Epithelial cell of esophagus (primary cell): Measurements from ENCODE around the gene RNF113B.

ENCODE experiments used
- DNase-seq: peaks from one replicate; pipeline ENCODE4 v3.0.0; 2010; ENCODE audit warnings: low read depth
- H3K4me3 ChIP-seq: 2 replicates; pipeline ENCODE4 v1.5.1; 2011; ENCODE audit warnings: mild to moderate bottlenecking, low read length, control low read depth
- TF ChIP-seq, protein P1 (sequence below): IDR thresholded peaks from 2 replicates; pipeline ENCODE4 v1.5.1; 2011; ENCODE audit warnings: low read depth, mild to moderate bottlenecking, low read length, control low read depth, inconsistent platforms; ENCODE audit not compliant: insufficient read depth; ENCODE audit errors: missing control alignments

Gene RNF113B

DNA sequence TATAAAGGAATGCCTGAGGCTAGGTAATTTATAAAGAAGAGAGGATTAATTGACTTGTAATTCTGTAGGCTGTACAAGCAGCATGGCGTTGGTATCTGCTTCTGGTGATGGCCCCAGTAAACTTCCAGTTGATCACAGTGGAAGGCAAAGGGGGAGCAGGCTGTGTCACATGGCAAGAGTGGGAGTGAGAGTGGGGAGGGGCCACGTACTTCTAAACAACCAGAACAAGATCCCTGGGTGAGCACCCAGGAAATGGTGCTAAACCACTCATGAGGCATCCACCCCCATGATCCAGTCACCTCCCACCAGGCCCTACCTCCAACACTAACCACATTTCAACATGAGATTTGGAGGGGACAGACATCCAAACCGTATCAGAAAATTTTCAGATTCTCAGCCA is 3.0 kb upstream of the RNF113B start:
- peak; percentile 16 for DNase-seq
- TF ChIP-seq, protein P1, sequence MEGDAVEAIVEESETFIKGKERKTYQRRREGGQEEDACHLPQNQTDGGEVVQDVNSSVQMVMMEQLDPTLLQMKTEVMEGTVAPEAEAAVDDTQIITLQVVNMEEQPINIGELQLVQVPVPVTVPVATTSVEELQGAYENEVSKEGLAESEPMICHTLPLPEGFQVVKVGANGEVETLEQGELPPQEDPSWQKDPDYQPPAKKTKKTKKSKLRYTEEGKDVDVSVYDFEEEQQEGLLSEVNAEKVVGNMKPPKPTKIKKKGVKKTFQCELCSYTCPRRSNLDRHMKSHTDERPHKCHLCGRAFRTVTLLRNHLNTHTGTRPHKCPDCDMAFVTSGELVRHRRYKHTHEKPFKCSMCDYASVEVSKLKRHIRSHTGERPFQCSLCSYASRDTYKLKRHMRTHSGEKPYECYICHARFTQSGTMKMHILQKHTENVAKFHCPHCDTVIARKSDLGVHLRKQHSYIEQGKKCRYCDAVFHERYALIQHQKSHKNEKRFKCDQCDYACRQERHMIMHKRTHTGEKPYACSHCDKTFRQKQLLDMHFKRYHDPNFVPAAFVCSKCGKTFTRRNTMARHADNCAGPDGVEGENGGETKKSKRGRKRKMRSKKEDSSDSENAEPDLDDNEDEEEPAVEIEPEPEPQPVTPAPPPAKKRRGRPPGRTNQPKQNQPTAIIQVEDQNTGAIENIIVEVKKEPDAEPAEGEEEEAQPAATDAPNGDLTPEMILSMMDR = no peak
- no peak overlapping the region for H3K4me3 ChIP-seq

DNA sequence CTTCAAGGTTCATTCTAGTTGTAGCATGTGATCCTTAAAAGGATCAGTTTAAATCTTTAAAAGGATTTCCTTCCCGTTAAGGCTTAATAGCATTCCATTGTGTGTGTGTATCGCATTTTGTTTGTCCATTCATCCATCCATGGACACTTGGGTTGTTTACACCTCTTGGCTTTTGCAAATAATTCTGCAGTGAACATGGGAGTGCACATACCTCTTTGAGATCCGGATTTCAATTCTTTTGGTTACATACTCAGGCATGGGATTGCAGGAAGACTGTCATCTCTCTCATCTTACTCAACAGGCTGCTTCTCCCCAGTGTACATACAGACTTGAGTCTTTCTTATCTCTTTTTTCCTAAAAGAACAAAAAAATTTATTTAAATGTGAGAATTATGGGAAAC is 1.2 kb downstream of the RNF113B start:
- no peak overlapping the region for H3K4me3 ChIP-seq
- DNase-seq = no peak
- TF ChIP-seq, protein P1 = no peak

DNA sequence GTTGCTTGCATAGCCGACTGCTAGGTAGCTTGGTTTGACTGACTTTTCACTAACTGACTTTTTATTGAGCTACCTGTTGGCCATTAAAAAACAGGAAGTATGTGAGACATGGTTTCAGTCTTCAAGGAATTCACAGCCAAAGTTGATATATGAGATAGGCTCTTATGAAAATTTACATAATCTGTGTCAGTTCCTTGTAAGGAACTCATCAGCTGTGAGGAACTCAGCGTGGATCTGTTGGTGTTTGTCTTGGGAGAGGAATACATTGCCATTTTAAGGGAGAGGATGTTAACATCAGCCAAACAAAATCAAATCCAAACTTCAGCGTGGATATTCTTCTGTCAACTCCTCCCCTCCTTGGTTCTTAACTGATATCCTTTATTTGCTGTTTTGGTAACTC is 2.0 kb downstream of the RNF113B start:
- H3K4me3 ChIP-seq = no peak overlapping the region
- peak; percentile 46 for DNase-seq
- TF ChIP-seq, protein P1 = no peak

DNA sequence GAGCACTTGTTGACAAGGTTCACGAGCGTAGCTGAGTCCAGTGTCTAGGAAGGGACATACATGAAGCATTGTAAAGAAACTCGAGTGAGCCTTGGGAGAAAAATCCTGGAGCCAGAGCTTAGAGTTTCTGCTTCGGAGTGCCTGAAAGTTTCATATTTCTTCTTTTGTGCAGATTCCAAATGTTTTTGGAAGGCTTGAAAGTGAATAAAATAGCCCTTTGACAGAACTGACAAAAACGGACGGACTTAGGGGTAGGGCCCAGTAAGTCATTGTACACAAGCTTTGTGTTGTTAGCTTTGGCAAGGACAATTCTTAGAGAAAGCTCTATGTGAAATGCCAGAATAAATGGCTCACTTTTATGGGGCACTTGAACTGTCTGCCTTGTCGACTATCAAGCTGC is 2.8 kb downstream of the RNF113B start:
- TF ChIP-seq, protein P1 = no peak
- no peak for DNase-seq
- no peak overlapping the region for H3K4me3 ChIP-seq

DNA sequence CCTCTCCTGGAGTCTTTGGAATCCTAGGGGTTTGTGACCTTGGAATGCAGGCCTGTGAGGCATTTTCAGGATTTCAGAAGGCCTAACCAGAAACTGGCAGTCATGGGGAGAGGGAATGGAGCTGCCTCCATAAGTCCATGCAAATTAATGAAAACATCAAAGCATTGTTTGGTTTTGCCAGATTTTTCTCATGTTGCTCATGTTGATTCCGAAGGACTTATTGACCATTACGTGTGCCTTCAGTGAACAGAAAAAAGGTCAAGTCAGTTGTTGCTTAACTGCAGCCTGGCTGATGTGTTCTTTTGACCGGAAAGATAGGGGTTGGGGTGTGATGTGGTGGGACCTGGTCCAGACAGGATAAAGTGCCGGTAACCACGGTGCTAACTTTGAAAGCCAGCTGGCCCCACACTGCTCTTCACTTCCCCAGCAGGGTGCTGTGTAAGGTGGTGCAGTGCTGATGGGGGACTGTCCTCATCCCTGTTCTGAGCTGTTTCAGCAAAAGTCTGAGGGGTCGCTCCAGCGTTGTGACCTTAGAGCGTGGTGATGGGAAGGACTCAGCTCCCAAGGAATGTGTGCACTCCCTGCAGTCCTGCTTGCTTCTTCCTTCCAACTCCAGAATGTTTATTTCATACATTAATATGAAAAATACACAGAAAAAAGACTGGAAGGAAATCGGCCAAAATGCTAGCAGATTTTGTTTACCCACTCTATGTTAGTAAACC is 3.5 kb downstream of the RNF113B start:
- no peak overlapping the region for H3K4me3 ChIP-seq
- DNase-seq = peak; percentile 52
- TF ChIP-seq, protein P1 = no peak

DNA sequence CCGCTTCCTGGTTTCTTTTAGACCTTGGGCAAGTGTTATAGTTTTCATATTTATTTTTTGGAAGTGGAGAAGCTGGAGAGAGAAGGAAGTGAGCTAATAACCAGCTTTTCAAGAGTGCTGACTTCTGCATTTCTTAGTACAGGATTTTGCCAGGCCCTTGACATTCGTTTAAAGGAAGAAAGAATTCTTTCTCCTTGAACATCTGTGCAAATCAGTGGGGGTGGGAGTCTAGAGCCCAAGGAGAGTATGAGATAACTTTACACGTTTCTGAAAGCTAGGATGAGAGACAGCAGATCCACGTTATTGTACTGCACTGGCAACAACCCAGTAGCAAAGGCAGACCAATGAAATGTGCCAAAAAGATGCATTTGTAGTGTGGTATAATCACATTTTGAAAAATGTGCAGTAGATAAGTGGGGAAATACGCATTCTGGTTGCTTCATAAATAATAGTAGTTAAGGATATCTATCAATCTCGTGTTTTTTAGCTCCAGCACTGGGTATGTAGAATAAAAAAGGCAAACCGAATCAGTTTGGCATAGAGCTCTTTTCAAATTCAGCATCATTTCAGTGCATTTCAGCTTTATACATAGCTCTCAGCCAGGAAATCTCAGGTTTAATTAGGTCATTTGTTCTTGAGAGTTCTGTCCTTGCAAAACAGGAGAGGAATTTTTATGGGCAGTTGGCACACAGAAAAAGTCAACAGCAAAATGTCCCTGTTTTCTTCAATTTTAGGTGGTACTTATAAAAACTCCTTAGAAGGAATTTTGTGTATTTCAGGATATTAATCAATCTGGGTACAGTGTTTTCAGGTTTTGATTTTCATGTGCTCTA is 4.3 kb downstream of the RNF113B start:
- DNase-seq = no peak
- TF ChIP-seq, protein P1 = no peak
- H3K4me3 ChIP-seq = no peak overlapping the region
